Calu3 (cell line): ENCODE measurements around the gene RNU6-7. TPM values are rescaled to one million over a fixed set of nuclear protein-coding genes. Genes with fewer than 3 reads are reported as not detected.

Source experiments
- BruUV-seq: library from RNA; stranded (reverse); fragments of 400-500 nt; replicated peaks from 2 replicates; lab custom pipeline; 2021; lab: Mats Ljungman, UMichigan
- CTCF ChIA-PET: fragments of 300-600 bp; sonication (Branson Sonifier 250); formaldehyde crosslinking; loops from one replicate; lab custom pipeline; 2022; ENCODE audit warnings: antibody characterized with exemption; lab: Charles Lee
- DNase-seq: peaks from one replicate; pipeline ENCODE4 v3.0.0; 2022
- H3K27ac Mint-ChIP-seq: one replicate; pipeline ENCODE4 v1.8.0; 2022; ENCODE audit warnings: mixed read lengths; ENCODE audit not compliant: unreplicated experiment
- H3K27me3 Mint-ChIP-seq: one replicate; pipeline ENCODE4 v1.8.0; 2022; ENCODE audit warnings: mixed read lengths; ENCODE audit not compliant: unreplicated experiment
- H3K36me3 Mint-ChIP-seq: one replicate; pipeline ENCODE4 v1.8.0; 2022; ENCODE audit warnings: mild to moderate bottlenecking, moderate library complexity, mixed read lengths; ENCODE audit not compliant: insufficient read depth, unreplicated experiment
- H3K4me1 Mint-ChIP-seq: one replicate; pipeline ENCODE4 v1.8.0; 2022; ENCODE audit warnings: mild to moderate bottlenecking, low read depth, mixed read lengths; ENCODE audit not compliant: unreplicated experiment
- H3K4me3 Mint-ChIP-seq: one replicate; pipeline ENCODE4 v1.8.0; 2022; ENCODE audit warnings: mild to moderate bottlenecking, low read depth, moderate library complexity, mixed read lengths; ENCODE audit not compliant: unreplicated experiment
- H3K9me3 Mint-ChIP-seq: one replicate; pipeline ENCODE4 v1.8.0; 2022; ENCODE audit warnings: low read depth, mixed read lengths; ENCODE audit not compliant: unreplicated experiment
- intact Hi-C: fragments of 100-400 bp; cut with micrococcal nuclease; formaldehyde crosslinking; loops from one replicate; pipeline ENCODE4 v1.10.0; 2022; ENCODE audit not compliant: unreplicated experiment
- total RNA-seq: library from RNA; stranded (reverse); gene quantifications from 2 replicates; pipeline ENCODE4 v1.2.3, GENCODE V29; 2022
- TF ChIP-seq, protein P1 (sequence below): fragments of 200-600 bp; IDR thresholded peaks from one replicate; pipeline ENCODE4 v1.8.0; 2022; ENCODE audit warnings: antibody characterized with exemption; ENCODE audit not compliant: unreplicated experiment

RNU6-7 gene
- total RNA-seq, 1 experiment from 2014 or later, result not detected

DNA sequence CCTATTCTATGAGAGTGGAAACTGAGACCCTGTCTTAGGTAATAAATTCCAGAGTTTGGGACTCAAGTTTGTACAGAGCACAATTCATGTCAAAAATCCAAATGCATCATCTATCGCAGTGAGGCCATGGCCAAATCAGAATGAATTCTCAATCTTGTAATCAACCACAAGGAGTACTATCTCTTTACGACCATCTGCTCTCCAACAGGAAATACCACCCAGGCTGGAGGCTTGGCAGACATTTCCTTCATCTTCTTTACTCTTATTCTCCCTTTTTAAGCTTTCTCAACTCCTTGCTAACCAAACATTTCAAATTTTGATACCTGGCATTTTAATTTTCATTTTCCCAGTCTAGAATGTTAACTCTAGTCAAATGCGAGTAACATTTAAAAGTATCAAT, 32.7 kb upstream of the RNU6-7 start:
- CTCF ChIA-PET, result no interaction called here
- no TSS peak for BruUV-seq
- Mint-ChIP-seq H3K27ac (no peak overlapping the region), H3K9me3 (no peaks in the 10 kb centered on the region), H3K36me3 (no peaks in the 10 kb centered on the region), H3K27me3 (no peaks in the 10 kb centered on the region), H3K4me3 (no peak overlapping the region), H3K4me1 (peaks cover 11% of the 10 kb centered on the region)
- TF ChIP-seq, protein P1, sequence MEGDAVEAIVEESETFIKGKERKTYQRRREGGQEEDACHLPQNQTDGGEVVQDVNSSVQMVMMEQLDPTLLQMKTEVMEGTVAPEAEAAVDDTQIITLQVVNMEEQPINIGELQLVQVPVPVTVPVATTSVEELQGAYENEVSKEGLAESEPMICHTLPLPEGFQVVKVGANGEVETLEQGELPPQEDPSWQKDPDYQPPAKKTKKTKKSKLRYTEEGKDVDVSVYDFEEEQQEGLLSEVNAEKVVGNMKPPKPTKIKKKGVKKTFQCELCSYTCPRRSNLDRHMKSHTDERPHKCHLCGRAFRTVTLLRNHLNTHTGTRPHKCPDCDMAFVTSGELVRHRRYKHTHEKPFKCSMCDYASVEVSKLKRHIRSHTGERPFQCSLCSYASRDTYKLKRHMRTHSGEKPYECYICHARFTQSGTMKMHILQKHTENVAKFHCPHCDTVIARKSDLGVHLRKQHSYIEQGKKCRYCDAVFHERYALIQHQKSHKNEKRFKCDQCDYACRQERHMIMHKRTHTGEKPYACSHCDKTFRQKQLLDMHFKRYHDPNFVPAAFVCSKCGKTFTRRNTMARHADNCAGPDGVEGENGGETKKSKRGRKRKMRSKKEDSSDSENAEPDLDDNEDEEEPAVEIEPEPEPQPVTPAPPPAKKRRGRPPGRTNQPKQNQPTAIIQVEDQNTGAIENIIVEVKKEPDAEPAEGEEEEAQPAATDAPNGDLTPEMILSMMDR, result no peak
- DNase-seq, result no peak
- intact Hi-C loops, result no loop called here

DNA sequence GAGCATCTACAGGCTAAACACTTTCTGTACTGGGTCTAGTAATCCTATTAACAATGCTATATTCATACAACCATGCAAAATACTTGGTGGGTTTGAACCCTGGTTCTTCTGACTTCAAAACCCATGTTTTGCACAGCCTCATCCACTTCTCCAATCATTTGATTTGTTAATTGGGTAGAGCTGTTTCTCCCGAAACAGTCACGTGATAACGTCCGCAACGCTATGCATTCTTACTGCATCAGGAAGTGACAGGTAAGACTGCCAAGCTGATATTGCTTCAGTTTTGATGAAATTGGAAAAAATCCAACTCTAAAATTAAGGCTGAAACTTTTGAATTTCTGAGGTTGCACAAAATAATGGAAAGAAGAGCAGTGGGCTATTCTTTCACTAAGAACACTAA, 30.4 kb upstream of the RNU6-7 start:
- H3K36me3 Mint-ChIP-seq, result no peaks in the 10 kb centered on the region
- peaks cover 11% of the 10 kb centered on the region for H3K4me1 Mint-ChIP-seq
- no peaks in the 10 kb centered on the region for H3K27me3 Mint-ChIP-seq
- no peak for DNase-seq
- H3K4me3 Mint-ChIP-seq, result no peak overlapping the region
- CTCF ChIA-PET, result interaction anchor here (0.6 kb wide), 1 partner anchor 1170 kb away, joined by 4 read pairs; no protein-coding TSS in a partner anchor
- no peak overlapping the region for H3K27ac Mint-ChIP-seq
- H3K9me3 Mint-ChIP-seq, result no peaks in the 10 kb centered on the region
- intact Hi-C loops, result no loop called here
- TF ChIP-seq, protein P1, result no peak
- no TSS peak for BruUV-seq

DNA sequence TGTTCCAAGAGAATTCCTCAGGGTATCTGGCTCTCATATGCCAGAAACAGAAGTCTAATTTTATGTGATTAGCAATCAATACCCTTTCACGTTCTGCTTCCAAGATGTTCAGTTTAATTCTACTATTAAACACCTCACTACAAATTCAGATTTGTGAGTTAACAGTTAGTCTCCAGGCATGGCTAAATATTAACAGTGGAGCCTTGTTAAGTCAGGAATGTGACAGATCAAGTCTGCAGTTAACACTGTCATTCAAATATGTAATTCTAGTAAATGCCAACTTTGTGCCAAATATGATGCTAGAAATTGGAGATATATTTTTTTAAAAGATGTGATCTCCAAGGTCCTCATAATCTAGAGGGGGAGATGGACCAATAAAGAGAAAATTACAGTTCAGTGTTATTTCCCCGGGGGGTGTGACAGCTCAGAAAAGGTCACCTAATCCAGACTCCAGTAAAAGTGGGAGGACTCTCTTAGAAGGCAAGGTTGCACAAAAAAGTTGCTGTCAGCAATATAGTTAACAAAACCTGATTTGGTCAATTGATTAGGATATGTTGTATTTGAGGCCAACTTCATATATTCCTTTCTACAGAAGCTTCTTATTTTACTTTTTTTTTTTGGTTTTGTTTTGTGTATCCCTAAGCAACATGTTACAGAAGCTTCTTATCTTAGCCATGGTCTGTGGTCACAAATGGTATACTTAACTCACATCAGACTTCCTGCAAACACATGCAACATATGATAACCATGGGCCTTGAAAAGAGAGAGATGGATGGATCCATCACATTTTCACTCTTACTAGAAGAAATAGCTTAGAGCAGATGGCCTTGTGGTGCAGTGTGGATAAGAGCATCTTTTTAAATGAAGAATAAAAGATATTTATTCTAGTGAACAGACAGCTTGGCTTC, 18.4 kb upstream of the RNU6-7 start:
- no peak overlapping the region for H3K27ac Mint-ChIP-seq
- peaks cover 13% of the 10 kb centered on the region for H3K4me1 Mint-ChIP-seq
- BruUV-seq, result no TSS peak
- no peaks in the 10 kb centered on the region for H3K27me3 Mint-ChIP-seq
- peak overlapping the region; percentile 22 for H3K4me3 Mint-ChIP-seq
- intact Hi-C loops, result no loop called here
- H3K9me3 Mint-ChIP-seq, result peaks cover 11% of the 10 kb centered on the region
- no peak for DNase-seq
- TF ChIP-seq, protein P1, result no peak
- H3K36me3 Mint-ChIP-seq, result no peaks in the 10 kb centered on the region
- CTCF ChIA-PET, result interaction anchor here (0.6 to 1.0 kb wide), 3 partner anchors 61 to 704 kb away, joined by 3 to 4 read pairs (median 4); no protein-coding TSS in a partner anchor

DNA sequence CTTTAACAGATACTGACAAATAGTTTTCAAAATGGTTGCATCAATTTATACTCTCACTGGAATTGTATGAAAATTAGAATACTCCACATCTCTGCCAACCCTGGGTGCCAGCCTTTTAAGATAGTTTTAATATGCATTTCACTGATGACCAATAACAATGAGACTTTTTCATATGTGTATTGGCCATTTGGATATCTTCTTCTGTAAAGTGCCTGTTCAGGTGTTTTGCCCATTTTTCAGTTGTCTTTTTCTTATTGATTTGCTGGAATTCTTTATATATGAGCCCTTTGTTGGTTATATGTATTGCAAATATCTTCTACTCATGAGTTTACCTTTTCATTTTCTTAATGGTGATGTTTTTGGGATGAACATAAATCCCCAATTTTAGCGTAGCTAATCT, 16.7 kb upstream of the RNU6-7 start:
- H3K36me3 Mint-ChIP-seq, result no peaks in the 10 kb centered on the region
- H3K27ac Mint-ChIP-seq, result no peak overlapping the region
- H3K4me1 Mint-ChIP-seq, result peaks cover 13% of the 10 kb centered on the region
- intact Hi-C loops, result no loop called here
- H3K4me3 Mint-ChIP-seq, result no peak overlapping the region
- peaks cover 5% of the 10 kb centered on the region for H3K9me3 Mint-ChIP-seq
- CTCF ChIA-PET, result no interaction called here
- TF ChIP-seq, protein P1, result no peak
- no TSS peak for BruUV-seq
- no peak for DNase-seq
- H3K27me3 Mint-ChIP-seq, result no peaks in the 10 kb centered on the region
